ENCODE results near the gene ELSPBP1.
"Not testable (repeated sequence)": the region's sequence is repeated elsewhere in the genome, so short reads cannot be mapped to it uniquely, and the experiment has no call there.

Gene ELSPBP1

DNA sequence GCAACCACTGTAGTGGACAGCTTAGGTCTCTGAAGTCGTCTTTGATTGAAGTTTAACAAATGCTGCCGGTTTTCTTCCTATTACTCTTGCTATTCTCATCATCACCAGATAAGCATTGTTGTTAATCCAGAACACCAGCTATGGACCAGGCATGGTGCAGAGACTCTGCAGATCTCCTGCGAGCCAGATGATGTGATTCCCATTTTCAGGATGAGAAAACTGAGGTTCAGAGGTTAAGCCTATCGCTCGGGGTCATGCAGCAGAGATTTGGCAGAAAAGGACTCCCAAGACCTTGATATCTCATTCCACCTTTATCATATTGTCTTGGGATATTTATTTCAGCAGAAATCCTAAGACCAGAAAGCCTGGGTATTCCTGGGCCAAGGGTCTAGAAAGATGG lies 65.9 kb downstream of the ELSPBP1 start:
- DNase-seq (ENCODE audit: low read depth) = no peak
- TF ChIP-seq, protein P1, sequence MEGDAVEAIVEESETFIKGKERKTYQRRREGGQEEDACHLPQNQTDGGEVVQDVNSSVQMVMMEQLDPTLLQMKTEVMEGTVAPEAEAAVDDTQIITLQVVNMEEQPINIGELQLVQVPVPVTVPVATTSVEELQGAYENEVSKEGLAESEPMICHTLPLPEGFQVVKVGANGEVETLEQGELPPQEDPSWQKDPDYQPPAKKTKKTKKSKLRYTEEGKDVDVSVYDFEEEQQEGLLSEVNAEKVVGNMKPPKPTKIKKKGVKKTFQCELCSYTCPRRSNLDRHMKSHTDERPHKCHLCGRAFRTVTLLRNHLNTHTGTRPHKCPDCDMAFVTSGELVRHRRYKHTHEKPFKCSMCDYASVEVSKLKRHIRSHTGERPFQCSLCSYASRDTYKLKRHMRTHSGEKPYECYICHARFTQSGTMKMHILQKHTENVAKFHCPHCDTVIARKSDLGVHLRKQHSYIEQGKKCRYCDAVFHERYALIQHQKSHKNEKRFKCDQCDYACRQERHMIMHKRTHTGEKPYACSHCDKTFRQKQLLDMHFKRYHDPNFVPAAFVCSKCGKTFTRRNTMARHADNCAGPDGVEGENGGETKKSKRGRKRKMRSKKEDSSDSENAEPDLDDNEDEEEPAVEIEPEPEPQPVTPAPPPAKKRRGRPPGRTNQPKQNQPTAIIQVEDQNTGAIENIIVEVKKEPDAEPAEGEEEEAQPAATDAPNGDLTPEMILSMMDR (IDR thresholded peaks at IDR 0.05; ENCODE audit: insufficient read depth, low read depth, low read length, missing control alignments) = no peak
- no peak overlapping the region for H3K4me3 ChIP-seq (ENCODE audit: low read depth, low read length)

DNA sequence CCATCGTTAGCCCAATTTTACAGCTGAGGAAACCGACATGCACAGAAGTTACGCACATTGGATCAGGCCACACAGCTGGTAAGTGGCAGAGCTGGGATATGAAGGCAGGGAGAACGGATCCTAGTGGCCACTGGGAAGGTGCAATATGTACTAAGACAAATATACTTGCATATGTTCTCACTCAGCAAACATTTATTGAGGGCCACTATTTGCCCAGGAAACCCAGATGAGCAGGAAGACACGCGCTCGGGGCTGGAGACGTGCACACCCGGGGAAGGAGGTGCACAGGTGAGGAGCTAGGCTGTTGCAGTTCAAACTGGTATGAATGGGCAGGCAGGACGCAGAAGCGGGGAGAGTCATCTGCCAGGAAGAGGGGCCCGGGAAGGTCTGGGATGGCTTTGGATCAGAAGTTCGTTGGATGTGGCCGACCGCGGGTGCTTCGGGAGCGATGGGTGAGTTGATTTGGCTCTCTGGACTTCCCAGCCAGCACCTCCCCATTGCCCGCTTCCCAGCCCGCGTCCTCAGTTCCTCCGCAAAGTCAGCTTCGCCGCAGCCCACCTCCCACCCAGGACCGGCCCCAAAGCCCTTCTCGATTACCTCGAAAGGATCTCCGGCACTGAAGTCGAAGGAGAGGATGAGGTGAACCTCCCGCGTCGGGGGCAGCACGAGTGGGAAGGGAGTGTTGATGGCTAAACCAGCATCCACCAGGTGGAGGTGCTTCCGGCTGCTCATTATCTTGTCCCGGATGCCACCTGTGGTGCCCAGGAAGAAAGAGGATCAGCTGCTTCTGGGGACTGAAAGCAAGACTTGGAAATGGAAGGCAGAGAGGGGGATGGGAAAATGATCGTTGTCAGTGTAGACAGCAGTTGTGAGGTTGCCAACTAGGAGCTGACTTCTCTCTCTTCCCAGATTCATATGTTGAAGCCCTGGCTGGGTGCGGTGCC lies 67.2 kb downstream of the ELSPBP1 start:
- TF ChIP-seq, protein P1 (IDR thresholded peaks at IDR 0.05; ENCODE audit: insufficient read depth, low read depth, low read length, missing control alignments) = no peak
- H3K4me3 ChIP-seq (ENCODE audit: low read depth, low read length) = no peak overlapping the region
- DNase-seq (ENCODE audit: low read depth) = no peak

DNA sequence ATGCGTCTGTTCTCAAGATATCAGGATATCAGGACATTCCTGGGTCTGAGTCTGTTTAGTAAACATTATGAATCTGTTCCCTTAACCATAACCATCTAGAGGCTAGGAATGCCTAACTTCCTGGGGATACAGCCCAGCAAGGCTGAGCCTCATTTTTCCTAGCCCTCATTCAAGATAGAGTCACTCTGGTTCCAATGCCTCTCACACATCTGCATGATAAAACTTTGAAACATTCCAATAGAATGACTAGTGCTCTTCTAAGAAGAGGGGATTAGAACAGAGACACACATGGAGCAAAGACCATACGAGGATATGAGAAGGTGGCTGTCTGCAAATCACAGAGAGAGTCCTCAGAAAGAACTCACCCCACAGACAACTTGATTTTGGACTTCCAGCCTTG lies 70.1 kb downstream of the ELSPBP1 start:
- TF ChIP-seq, protein P1 (IDR thresholded peaks at IDR 0.05; ENCODE audit: insufficient read depth, low read depth, low read length, missing control alignments) = no peak
- no peak for DNase-seq (ENCODE audit: low read depth)

DNA sequence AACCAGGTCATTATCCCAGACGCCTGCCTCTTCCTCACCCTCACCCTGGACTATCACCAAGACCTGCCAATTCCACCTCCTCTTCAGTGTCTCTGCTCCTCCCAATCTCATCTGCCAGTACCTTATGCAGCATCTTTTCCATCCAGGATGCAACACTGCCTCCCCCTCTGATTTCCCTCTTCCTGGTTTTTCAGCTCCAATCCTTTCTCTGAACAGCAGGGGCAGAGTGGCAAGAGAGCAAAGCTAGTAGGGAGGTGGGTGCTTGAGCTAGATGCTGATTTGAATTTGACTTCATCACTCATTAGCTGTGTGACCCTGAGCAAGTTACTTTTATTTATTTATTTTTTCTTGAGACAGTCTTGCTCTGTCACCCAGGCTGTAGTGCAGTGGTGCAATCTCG lies 75.0 kb downstream of the ELSPBP1 start:
- H3K4me3 ChIP-seq (ENCODE audit: low read depth, low read length) = no peak overlapping the region
- TF ChIP-seq, protein P1 (IDR thresholded peaks at IDR 0.05; ENCODE audit: insufficient read depth, low read depth, low read length, missing control alignments) = no peak
- DNase-seq (ENCODE audit: low read depth) = no peak

More for the DNA sequence above, 70.1 kb downstream of the ELSPBP1 start:
- no peak overlapping the region for H3K4me3 ChIP-seq (ENCODE audit: low read depth, low read length)

DNA sequence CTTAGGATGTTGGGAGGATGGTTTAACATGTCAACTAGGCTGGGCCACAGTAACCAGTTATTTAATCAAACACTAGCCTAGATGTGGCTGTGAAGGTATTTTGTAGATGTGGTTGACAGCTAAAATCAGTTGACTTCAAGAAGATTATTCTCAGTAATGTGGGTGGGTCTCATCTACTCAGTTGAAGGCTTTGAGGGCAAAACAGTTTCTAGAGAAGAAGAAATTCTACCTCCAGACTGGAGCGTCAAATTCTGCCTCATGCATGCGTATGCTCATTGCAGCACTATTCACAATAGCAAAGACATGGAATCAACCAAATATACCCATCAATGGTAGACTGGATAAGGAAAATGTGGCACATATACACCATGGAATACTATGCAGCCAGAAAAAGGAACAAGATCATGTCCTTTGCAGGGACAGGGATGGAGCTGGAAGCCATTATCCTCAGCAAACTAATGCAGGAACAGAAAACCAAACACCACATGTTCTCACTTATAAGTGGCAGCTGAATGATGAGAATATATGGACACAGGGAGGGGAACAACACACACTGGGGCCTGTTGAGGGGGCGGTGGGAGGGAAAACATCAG lies 75.8 kb downstream of the ELSPBP1 start:
- not testable (repeated sequence) for H3K4me3 ChIP-seq (ENCODE audit: low read depth, low read length)

More for the DNA sequence above, 75.8 kb downstream of the ELSPBP1 start:
- DNase-seq (ENCODE audit: low read depth) = not testable (repeated sequence)
